Suprapubic skin (tissue), 4 donors: ENCODE data around the gene SHC4.

Experiments used
- EP300 ChIP-seq: sonication (generic); formaldehyde crosslinking; IDR thresholded peaks from one replicate; pipeline ENCODE4 v1.6.1; 2017; ENCODE audit warnings: antibody characterized with exemption
- POLR2A ChIP-seq, 2 donors: fragments of 450-650 bp; IDR thresholded peaks; one replicate each; pipeline ENCODE4 v1.6.1; 2017; ENCODE audit warnings: antibody characterized with exemption in 2 of 2, mild to moderate bottlenecking in 2 of 2, moderate library complexity in 2 of 2
- POLR2AphosphoS5 ChIP-seq, 3 donors: sonication (generic); formaldehyde crosslinking; IDR thresholded peaks; one replicate each; pipeline ENCODE4 v1.6.1; 2017; ENCODE audit warnings: antibody characterized with exemption in 3 of 3
- TF ChIP-seq, protein P1 (sequence below), 2 donors: fragments of 200-600 bp in 1 of 2; fragments of 450-650 bp in 1 of 2; sonication (generic) in 1 of 2; IDR thresholded peaks; one replicate each; pipeline ENCODE4 v1.5.1; 2016 to 2019; ENCODE audit warnings: antibody characterized with exemption in 2 of 2, mild to moderate bottlenecking in 1 of 2, moderate library complexity in 1 of 2

DNA sequence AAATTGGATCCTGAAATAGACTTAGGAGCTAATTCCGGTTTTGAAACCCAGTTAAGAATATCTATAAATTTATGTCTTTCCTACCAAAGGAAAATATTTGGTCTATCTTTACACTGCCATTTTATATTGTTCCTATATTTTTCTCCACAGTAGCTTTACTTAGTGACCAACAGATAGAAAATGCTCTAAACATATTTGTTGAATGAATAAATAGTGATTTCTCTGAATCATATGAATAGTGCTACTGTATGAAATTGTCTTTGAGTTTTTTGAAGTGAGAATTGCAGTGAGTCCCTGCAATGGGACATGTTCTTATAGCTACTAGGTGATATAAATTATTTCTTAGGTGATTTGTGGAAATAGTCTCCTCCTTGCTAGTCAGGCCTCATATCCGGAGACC is 104.3 kb downstream of the SHC4 start:
- no peak for TF ChIP-seq POLR2AphosphoS5 (IDR thresholded peaks at IDR 0.05)
- TF ChIP-seq, protein P1, sequence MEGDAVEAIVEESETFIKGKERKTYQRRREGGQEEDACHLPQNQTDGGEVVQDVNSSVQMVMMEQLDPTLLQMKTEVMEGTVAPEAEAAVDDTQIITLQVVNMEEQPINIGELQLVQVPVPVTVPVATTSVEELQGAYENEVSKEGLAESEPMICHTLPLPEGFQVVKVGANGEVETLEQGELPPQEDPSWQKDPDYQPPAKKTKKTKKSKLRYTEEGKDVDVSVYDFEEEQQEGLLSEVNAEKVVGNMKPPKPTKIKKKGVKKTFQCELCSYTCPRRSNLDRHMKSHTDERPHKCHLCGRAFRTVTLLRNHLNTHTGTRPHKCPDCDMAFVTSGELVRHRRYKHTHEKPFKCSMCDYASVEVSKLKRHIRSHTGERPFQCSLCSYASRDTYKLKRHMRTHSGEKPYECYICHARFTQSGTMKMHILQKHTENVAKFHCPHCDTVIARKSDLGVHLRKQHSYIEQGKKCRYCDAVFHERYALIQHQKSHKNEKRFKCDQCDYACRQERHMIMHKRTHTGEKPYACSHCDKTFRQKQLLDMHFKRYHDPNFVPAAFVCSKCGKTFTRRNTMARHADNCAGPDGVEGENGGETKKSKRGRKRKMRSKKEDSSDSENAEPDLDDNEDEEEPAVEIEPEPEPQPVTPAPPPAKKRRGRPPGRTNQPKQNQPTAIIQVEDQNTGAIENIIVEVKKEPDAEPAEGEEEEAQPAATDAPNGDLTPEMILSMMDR (IDR thresholded peaks at IDR 0.05) = no peak
- no peak for TF ChIP-seq POLR2A (IDR thresholded peaks at IDR 0.05)
- no peak for TF ChIP-seq EP300
